Fibroblast of the aortic adventitia (primary cell): Measurements from ENCODE around the gene NDUFA9. TPM values are rescaled to one million over a fixed set of nuclear protein-coding genes. Genes with fewer than 3 reads are reported as not detected.

Experiments used
- DNase-seq: peaks from one replicate; pipeline ENCODE4 v3.0.0-alpha.2; 2010; ENCODE audit warnings: low read depth
- H3K4me3 ChIP-seq: 2 replicates; pipeline ENCODE4 v1.5.1; 2011; ENCODE audit warnings: low read depth, mild to moderate bottlenecking, control low read depth, low read length, moderate library complexity
- CTCF ChIP-seq: IDR thresholded peaks from 2 replicates; pipeline ENCODE4 v1.5.1; 2011; ENCODE audit warnings: mild to moderate bottlenecking, low read length, control low read depth, inconsistent platforms; ENCODE audit not compliant: insufficient read depth
- total RNA-seq: library from RNA; depleted of rRNA; stranded (reverse); fragments of >200 nt; gene quantifications from 2 replicates; pipeline ENCODE4 v1.2.3, GENCODE V29; 2012; ENCODE audit warnings: low replicate concordance

Gene NDUFA9
- total RNA-seq, 1 donor = 57.7 TPM

GRCh38 chr12:4665236-4665635, 16.3 kb downstream of the NDUFA9 start:
- no peak for DNase-seq
- TF ChIP-seq CTCF = no peak
- H3K4me3 ChIP-seq = no peak overlapping the region

DNA sequence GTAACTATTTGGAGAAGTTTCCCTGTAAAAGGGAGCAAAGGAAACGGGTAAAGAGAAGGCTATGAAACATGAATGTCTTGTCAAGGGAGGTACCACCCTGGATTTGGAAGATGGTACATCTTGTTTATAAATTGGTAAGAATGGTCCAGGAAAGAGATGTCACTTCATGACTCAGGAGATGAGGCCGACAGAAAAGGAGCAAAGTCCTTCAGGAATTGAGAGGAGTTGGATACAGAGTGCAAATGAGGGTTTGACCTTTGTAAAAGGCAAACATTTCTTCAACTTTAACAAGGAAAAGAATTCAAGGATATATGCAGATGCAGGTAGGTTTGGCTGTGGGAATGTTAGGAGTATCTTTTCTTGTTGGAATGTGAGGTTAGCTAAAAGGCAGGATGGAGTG, 30.8 kb downstream of the NDUFA9 start:
- DNase-seq = no peak
- H3K4me3 ChIP-seq = no peak overlapping the region
- no peak for TF ChIP-seq CTCF

- no peak for DNase-seq
- no peak for TF ChIP-seq CTCF
- no peak overlapping the region for H3K4me3 ChIP-seq
Measured at GRCh38 chr12:4681732-4682131, 32.8 kb downstream of the NDUFA9 start.

DNA sequence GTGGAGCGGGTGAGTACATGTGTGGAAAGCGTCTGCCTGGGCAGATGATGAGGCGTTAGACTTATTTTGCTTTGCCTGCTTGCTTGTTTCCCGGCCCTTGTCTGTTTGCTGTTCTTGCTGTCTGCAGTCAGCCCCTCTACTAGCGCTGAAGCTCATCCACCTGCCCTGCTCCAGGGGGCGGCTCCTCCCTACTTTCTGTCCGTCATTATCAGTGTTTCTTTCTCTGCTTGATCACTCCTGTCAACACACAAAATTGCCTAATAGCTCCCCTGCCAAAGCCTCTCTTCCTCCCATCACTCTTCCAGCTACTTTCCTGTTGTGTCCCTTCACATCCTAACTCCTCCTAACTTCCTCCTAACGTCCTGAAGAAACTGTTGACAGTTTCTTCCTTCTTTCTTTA, 36.4 kb downstream of the NDUFA9 start:
- no peak overlapping the region for H3K4me3 ChIP-seq
- DNase-seq = no peak
- no peak for TF ChIP-seq CTCF

DNA sequence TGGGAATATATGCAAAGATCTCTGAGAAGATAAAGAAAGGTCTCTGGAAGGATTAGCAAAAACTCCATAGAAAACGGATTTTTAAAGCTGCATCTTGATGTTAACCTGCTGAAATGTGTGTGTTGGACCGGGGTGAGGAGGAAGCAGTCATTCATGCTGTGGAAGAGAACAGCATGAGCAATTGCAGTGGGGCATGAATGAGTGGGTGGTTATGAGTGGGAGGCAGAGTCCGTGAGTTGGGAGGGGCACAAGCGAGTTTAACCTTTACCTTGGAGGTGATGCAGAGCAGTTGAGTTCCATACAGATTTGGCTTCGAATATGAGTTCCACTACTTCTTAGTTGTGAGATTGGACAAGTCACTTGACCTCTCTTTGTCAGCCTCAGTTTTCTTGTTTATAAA, 41.8 kb downstream of the NDUFA9 start:
- DNase-seq = no peak
- H3K4me3 ChIP-seq = no peak overlapping the region
- no peak for TF ChIP-seq CTCF

Other genes with a start within 250 kb of the NDUFA9 start
- gene FGF6, start 203.3 kb upstream of the NDUFA9 start, total RNA-seq = not detected in 2 replicates
- gene RAD51AP1, start 110.2 kb upstream of the NDUFA9 start, total RNA-seq = 2.9 and 35.2 TPM in 2 replicates
- 12.8 and 34.2 TPM in 2 replicates for gene DYRK4, start 86.9 kb upstream of the NDUFA9 start, total RNA-seq
- 0.81 and 4.9 TPM in 2 replicates for gene AKAP3, start 63 bp upstream of the NDUFA9 start, total RNA-seq
- gene GALNT8, start 71.3 kb downstream of the NDUFA9 start, total RNA-seq = 0.90 TPM in 1 of 2 replicates, not detected in the other